GM18511 (cell line): Measurements from ENCODE around the gene TMEM35B.
"Not testable (repeated sequence)": the region's sequence is repeated elsewhere in the genome, so short reads cannot be mapped to it uniquely, and the experiment has no call there.

Source experiments
- ATAC-seq: cut with Tn5 transposase; IDR thresholded peaks from one replicate; pipeline ENCODE4 v1.9.1; 2021; ENCODE audit warnings: mild to moderate bottlenecking, moderate library complexity; ENCODE audit not compliant: unreplicated experiment

TMEM35B gene

DNA sequence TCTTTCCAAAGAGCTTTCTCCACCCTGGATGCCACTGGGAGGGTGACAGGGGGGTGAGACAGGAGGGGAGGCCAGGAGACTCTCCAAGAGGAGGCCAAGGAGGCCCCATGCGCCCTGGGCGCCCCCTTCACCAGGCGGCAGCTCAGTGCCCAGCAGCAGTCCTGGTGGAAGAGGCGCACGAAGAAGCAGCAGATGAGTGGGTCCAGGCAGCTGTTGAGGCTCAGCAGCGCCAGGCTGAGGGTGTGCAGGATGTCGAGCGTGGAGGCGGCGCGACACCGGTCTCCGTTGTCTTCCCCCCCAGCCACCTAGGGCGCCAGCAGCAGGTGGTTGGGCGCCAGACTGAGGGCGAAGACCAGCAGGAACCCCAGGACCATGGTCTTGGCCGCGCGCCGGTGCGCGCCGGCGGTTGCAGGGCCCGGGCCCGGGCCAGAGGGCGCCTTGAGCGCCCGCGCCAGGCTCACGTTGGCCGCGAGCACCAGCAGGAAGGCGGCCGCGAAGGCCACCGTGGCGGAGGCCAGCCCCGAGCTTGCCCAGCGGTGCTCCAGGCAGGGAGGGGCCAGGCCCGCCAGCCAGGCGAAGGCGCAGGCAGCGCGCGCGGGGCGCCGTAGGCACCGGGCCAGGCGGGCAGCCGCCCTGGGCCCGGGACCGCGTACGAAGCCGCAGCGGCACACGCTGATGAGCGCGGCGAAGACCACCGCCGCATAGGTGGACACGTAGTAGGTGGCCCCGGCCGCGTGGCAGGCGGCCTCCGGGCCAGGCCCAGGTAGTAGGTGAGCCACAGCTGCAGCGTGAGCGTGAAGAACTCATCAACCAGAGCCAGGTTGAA, 8.6 kb downstream of the TMEM35B start:
- no peak for ATAC-seq

DNA sequence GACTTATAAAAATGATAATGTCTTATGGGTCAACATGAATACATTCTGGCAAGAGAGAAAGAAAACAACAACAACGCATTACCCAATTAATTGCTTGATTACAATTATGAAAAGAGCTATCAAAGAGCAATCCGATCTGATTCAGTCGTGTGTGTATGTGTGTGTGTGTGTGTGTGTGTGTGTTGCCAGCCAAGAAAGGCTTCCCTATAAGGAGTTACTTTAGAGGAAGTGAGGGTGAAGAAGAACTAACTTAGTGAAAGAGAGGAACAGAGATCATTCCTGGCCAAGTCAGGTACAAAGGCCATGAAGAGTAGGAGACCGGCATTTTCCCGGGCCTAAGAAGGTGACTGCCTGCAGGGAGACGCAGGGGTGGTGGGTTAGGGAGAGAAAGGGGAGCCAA, 9.4 kb downstream of the TMEM35B start:
- no peak for ATAC-seq

DNA sequence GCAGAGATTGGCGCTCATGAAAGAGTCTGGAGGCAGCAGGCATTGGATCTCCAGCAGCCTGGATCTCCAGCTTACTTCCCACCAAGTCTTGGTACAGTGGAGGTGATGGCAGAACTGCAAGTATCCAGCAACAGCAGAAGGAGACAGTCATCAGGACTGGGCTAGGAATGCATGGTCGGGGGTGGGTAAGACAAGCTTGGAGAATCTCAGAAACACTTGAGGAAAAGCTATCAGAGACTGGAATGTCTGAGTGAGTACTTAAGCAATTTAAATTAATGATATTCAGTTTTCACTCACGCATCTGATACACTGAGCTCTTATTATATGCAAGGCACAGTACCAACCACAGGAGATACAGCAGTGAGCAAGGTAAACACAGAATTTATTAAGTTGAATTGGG, 9.8 kb downstream of the TMEM35B start:
- ATAC-seq = no peak

DNA sequence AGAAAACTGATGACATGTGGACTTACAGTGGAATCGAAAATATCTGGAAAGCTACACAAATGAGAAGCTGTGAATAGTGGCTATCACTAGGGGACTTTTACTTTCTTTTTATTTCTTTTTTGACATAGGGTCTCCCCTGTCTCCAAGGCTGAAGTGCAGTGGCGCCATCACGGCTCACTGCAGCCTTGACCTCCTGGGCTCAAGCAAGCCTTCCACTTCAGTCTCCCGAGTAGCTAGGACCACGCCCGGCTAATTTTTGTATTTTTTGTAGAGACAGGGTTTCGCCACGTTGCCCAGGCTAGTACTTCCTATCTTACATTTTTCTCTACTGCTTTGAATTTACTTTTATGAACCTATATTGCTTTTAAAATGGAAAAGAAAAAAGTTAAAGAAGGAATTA, 10.5 kb downstream of the TMEM35B start:
- ATAC-seq = no peak

DNA sequence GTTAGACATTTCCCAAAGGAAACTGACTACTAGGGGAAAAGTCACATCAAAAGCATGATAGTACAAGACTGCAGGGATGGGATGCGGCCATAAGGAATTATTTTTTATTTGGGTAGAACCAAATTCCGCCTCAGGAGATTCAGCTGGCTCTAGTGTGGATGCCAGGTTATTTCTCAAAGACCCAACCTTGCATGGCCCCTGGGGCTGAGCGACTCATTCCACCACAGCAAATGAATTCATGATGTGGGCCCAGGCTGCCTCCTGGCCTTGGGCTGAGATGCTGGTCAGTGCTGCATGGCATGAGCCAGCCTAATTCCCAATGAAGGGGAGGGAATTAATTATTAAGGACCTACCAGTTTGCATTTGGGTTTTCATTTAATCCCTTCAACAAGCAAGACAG, 11.8 kb downstream of the TMEM35B start:
- no peak for ATAC-seq

DNA sequence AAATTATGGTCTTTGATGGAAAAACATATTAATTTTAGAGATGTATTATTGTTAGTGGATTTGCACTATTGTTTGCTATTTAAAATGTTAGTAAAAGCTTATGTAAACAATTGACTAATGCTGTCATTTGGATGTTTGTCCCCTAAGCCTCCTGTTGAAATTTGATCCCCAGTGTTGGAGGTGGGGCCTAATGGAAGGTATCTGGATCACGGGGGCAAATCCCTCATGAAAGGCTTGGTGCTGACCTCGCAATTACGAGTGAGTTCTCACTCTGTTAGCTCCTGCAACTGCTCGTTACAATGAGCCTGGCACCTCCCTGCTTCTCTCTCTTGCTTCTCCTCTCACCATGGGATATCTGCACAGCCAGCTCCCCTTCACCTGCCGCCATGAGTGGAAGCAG, 14.3 kb downstream of the TMEM35B start:
- no peak for ATAC-seq

DNA sequence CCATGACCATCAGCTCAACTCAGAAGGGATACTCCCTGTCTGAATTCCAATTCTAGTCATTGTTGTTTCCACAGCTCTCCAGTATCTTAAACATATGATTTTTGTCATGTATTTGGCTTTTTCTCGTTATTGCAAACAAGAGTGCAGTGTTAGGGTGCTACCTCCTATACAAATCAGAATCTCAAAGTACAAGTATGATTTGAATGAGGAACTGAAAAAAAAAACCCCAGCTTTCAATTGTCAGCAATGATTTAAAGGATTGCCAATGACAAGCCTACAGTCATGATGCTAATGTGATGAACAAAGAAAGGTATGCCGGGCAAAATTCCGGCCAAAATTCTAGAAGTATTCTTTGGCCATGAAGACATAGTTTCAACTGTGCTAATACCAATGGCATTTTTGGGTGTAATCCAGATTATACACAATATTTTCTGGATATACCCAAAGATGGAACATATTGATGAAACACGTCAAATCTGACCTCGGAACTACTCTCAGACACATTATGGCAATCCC, 14.9 kb downstream of the TMEM35B start:
- ATAC-seq = no peak

DNA sequence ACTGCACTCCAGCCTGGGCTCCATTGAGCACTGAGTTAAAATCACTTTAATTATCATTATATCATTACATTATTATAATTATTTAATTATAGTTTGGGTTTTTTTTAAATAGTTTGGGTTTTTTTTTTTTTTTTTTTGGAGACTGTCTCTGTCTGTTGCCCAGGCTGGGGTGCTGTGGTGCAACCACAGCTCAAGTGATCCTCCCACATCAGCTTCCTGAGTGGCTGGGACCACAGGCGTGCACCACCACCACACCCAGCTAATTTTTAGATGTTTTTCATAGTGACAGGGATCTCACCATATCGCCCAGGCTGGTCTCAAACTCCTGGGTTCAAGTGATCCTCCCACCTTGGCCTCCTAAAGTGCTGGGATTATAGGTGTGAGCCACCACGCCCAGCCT, 16.9 kb downstream of the TMEM35B start:
- ATAC-seq = not testable (repeated sequence)

DNA sequence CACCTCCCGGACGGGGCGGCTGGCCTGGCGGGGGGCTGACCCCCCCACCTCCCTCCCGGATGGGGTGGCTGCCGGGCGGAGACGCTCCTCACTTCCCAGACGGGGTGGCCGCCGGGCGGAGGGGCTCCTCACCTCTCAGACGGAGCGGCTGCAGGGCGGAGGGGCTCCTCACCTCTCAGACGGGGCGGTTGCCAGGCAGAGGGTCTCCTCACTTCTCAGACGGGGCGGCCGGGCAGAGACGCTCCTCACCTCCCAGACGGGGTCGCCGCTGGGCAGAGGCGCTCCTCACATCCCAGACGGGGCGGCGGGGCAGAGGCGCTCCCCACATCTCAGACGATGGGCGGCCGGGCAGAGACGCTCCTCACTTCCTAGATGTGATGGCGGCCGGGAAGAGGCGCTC, 17.5 kb downstream of the TMEM35B start:
- ATAC-seq = not testable (repeated sequence)

DNA sequence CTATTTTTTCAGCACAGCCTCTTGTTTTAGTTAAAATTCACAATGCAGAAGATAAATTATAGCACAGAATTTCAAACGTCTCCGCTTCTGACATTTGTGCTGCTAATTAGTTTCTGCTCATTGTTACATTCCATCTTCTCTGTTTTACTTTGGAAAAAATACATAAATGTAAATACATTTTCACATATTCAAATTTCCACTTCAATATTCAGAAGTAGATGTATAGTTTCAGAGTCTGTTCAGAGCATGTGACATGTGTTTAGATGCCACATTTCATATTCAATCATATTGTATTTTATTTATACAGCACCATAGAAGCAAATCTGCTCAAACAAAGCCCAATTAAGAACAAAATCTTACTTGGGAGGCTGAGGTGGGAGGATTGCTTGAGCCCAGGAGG, 19.6 kb downstream of the TMEM35B start:
- ATAC-seq = no peak

DNA sequence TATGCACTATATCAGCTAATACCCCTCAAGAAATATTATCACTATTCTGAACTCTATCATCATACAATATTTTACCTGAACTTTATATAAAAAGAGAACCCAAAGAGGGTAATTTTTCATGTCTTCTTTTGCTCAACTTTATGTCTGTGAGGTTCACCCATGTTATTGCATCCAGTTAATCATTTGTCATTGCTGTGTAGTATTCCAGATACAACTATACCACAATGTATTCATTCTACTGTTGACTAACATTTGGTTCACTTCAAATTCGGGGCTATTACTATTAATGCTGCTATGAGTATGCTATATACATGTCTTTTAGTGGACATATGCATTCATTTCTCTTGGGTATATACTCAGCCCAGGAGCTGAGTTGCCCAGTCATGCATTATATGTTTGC, 34.7 kb downstream of the TMEM35B start:
- no peak for ATAC-seq

DNA sequence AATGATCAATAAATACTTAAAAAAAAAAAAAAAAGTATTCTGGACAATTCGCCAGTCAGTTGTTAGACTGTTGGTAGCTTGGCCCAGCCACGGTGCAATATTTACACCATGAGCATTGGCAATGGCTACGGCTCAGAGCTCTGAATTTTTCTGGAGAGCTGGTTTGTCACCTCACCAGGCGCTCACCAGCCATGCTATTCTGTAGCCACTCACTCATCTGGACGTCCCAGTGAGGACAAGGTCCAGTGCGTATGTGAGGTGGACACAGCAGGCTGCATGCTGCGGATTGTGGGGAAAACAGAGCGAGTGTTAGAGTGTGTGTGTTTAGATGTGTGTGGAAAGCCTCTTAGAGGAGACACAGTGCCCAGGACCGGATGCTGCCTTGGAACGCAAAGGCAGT, 36.4 kb downstream of the TMEM35B start:
- not testable (repeated sequence) for ATAC-seq

DNA sequence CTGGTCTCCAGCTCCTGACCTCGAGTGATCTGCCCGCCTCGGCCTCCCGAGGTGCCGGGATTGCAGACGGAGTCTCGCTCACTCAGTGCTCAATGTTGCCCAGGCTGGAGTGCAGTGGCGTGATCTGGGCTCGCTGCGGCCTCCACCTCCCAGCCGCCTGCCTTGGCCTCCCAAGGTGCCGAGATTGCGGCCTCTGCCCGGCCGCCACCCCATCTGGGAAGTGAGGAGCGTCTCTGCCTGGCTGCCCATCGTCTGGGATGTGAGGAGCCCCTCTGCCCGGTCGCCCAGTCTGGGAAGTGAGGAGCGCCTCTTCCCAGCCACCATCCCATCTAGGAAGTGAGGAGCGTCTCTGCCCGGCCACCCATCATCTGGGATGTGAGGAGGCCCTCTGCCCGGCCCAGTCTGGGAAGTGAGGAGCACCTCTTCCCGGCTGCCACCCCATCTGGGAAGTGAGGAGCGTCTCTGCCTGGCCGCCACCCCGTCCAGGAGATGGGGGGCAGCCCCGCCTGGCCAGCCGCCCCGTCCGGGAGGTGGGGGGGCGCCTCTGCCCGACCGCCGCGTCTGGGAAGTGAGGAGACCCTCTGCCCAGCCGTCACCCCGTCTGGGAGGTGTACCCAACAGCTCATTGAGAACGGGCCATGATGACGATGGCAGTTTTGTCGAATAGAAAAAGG, 37.4 kb downstream of the TMEM35B start:
- ATAC-seq = not testable (repeated sequence)

DNA sequence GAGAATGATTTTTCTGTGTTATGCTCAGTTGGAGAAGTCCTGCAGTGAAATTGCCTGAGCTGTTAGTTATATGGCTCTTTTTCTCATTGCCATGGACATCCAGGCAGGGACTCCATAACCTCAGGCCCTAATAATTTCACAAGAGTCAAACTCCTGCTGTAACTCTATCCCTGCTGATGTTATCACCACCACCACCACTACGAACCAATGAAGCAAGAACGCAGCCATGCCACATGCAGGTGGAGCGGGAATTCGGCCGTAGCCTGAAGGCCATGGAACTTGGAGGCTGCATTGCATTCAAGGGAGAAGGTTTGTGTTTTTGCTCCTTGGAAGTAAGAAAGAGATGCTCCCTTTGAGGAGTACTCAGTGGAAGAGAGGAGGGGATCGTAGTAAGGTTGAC, 38.9 kb downstream of the TMEM35B start:
- ATAC-seq = no peak

DNA sequence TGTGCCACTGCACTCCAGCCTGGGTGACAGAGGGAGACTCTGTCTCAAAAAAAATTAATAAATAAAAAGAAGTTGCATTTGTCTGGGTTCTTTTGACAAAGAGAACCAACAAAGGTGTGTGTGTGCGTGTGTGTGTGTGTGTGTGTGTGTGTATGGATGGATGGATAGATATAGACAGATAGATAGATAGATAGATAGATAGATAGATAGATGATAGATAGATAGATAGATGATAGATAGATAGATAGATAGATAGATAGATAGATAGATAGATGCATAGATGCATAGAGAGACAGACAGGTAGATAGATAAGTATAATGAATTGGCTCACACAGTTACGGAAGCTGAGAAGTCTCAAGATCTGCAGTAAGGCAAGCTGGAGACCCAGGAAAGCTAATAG, 43.3 kb downstream of the TMEM35B start:
- not testable (repeated sequence) for ATAC-seq
